ENCODE results near the gene SIGLEC9. TPM values are rescaled to one million over a fixed set of nuclear protein-coding genes. Genes with fewer than 3 reads are reported as not detected.
"Not testable (repeated sequence)": the region's sequence is repeated elsewhere in the genome, so short reads cannot be mapped to it uniquely, and the experiment has no call there.

The SIGLEC9 gene
- total RNA-seq, 1 donor from 2014 or later = not detected

DNA sequence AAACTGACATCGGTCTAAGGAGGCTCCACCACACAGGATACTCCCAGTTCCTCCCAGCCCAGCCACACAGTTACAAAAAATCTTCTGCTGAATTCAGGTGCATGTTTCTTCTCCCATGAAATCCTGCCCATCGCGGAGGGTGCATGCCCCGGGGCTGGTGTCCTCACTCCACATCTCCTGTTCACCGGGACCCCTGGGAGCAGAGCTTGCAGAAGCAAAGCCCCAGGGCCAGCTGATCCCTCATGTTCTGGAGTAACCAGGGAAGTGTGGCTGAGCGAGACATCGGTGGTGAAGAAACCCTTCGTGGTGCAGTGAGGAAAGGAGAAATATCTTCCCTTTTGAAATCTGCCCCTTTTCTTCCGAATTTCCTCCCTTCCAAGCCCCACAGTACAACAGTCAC lies 904 bp upstream of the SIGLEC9 start:
- DNase-seq (ENCODE audit: low read depth) = no peak

DNA sequence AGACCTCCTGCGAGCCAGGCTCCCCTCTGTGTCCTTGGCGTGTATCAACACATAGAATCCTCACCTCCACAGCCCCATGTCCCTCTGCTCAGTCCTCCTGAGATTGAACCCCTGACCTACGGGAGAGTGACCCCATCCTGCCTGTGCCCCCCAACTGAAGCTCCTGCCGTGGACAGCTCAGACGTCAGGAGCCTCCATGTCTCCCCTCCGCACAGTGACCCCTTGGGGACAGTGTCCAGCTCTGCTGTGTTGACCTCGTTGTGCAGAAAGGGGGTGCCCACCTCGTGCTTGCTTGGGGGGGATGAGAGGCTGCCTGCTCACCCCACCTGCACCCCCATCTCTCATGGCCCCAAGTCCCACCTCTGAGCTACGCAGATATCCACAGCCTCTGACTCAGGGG lies 490 bp upstream of the SIGLEC9 start:
- DNase-seq (ENCODE audit: low read depth) = no peak

DNA sequence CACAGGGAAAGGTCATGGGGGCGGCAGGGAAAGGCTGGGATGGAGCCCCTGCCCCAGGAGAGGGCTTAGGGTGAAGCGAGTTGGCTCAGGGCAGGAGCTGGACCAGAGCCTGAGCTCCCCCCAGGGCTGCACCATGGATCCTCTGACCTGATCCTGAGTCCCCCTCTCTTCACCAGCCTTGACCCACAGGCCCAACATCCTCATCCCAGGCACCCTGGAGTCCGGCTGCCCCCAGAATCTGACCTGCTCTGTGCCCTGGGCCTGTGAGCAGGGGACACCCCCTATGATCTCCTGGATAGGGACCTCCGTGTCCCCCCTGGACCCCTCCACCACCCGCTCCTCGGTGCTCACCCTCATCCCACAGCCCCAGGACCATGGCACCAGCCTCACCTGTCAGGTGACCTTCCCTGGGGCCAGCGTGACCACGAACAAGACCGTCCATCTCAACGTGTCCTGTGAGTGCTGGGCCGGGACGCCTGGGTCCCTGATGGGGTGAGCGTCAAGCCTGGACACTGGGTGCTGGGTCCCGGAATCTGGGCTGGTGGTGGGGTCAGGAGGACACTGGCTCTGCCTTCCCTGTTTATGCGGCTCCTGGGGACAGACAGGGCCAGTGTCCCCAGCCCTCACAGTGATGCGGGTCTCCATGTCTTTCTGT lies 842 bp downstream of the SIGLEC9 start:
- no peak for DNase-seq (ENCODE audit: low read depth)

DNA sequence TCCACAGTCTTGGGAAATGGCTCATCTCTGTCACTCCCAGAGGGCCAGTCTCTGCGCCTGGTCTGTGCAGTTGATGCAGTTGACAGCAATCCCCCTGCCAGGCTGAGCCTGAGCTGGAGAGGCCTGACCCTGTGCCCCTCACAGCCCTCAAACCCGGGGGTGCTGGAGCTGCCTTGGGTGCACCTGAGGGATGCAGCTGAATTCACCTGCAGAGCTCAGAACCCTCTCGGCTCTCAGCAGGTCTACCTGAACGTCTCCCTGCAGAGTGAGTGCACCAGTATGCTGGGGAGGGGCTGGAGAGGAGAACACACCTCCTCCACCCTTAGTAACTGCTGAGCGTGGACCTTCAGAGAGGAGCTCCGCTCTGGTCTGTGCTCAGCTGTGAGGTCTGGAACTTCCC lies 2.3 kb downstream of the SIGLEC9 start:
- no peak for DNase-seq (ENCODE audit: low read depth)

DNA sequence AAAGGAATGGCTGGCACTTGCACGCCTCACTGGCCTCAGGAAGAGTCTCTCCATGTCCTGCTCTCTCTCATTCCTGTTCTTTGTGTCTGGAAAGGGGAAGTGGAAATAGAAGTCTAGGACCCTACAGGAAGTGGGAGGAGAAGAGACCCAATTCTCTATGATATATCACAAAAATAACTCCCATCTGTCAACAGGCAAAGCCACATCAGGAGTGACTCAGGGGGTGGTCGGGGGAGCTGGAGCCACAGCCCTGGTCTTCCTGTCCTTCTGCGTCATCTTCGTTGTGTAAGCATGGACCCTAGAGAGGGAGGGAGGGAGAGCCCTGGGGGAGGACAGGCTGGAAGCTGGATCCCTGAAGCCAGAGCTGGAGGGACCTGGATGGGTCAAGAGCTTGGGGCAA lies 3.0 kb downstream of the SIGLEC9 start:
- DNase-seq (ENCODE audit: low read depth) = no peak

DNA sequence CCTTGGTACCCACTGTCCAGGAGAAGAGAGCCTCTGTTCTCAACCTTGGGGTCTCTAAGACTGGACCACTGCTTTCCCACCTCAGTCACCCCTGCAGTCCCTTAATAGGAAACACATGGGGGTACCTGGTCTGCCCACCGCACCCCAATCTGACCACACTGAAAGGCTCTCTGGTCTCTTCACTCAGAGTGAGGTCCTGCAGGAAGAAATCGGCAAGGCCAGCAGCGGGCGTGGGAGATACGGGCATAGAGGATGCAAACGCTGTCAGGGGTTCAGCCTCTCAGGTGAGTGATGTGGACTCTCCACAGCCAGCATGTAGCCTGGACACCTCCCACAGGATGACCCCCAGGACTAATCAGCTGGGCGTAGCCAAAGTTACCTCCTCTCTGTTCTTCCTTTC lies 3.5 kb downstream of the SIGLEC9 start:
- DNase-seq (ENCODE audit: low read depth) = no peak

DNA sequence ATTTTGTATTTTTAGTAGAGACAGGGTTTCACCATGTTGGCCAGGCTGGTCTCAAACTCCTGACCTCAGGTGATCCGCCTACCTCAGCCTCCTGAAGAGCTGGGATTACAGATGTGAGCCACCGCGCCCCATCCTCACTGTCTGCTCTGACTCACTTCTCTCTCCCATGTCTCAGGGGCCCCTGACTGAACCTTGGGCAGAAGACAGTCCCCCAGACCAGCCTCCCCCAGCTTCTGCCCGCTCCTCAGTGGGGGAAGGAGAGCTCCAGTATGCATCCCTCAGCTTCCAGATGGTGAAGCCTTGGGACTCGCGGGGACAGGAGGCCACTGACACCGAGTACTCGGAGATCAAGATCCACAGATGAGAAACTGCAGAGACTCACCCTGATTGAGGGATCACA lies 5.0 kb downstream of the SIGLEC9 start:
- no peak for DNase-seq (ENCODE audit: low read depth)

DNA sequence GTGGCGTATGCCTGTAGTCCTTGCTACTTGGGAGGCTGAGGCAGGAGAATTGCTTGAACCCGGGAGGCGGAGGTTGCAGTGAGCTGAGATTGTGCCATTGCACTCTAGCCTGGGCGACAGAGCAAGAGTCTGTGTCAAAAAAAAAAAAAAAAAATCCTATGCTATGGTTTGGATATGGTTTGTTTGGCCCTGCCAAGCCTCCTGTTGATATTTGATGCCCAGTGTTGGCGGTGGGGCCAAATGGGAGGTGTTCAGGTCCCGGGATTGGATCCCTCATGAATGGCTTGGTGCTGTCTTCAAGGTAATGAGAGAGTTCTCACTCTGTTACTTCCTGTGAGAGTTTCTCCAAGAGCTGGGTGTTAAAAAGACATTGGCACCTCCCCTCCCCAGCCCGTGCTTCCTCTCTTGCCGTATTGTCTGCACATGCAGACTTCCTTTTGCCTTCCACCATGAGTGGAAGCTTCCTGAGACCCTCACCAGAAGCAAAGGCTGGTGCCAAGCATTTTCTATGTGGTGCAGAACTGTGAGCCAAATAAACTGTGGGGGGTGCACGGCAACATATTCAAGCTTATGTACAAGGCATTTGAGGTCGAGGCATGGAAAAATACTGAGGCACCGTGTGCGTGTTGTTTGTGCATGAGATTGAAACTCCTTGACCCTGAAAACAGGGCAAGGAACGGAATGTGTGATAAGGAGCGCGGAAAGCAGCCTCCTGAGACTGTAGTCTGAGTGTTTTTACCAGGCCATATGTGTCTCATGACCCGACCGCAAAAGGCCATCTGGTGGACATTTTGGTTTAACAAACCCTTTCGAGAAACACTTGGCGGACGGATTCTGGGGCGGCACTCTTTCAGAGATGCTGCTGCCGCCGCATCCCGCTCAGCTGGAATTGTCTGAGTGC lies 7.3 kb downstream of the SIGLEC9 start:
- DNase-seq (ENCODE audit: low read depth) = no peak

DNA sequence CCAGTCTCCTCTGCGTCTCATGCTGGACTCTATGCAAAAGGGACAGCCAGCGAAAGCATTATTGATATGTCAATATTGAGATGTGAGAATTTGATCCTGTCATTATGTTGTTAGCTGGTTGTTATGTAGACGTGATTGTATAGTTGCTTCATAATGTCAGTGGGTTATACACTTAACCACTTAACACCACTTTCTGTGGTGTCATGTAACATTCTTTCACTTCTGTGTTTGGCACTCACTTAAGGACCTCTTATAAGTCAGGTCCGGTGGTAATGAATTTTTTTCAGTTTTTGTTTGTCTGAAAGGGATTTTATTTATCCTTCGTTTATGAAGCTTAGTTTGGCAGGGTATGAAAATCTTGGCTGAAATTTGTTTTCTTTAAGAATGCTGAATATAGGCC lies 10.3 kb downstream of the SIGLEC9 start:
- DNase-seq (ENCODE audit: low read depth) = no peak

DNA sequence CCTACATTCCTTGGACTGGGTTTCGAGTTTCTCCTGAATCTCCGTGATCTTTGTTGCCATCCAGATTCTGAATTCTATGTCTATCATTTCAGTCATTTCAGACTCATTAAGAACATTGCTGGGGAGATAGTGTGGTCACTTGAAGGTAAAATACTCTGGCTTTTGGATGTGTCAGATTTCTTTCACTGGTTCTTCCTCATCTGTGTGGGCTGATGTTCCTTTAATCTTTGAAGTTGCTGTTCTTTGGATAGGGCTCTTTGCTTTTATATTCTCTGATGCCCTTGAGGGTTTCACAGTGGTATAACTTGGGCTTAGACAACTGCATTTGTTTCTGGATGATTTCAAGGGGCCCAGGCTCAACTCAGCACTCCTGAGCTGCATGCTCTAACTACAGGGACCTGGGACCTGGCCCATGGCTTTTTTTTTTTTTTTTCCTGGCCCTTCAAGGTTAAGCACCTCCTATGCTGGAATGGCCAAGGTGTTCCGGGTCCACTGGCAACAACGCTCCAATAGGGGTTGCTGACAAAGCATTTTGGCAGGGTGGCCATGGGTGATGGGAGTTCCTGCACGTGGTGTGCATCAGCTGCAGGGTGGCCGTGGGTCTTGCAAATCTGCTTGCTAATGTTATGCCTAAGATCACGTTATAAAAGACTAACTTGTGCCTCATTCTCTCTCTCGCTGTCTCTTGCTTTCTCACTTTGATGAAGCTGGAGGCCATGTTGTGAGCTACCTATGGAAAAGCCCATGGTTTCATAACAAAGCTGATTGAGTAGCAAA lies 11.5 kb downstream of the SIGLEC9 start:
- no peak for DNase-seq (ENCODE audit: low read depth)

DNA sequence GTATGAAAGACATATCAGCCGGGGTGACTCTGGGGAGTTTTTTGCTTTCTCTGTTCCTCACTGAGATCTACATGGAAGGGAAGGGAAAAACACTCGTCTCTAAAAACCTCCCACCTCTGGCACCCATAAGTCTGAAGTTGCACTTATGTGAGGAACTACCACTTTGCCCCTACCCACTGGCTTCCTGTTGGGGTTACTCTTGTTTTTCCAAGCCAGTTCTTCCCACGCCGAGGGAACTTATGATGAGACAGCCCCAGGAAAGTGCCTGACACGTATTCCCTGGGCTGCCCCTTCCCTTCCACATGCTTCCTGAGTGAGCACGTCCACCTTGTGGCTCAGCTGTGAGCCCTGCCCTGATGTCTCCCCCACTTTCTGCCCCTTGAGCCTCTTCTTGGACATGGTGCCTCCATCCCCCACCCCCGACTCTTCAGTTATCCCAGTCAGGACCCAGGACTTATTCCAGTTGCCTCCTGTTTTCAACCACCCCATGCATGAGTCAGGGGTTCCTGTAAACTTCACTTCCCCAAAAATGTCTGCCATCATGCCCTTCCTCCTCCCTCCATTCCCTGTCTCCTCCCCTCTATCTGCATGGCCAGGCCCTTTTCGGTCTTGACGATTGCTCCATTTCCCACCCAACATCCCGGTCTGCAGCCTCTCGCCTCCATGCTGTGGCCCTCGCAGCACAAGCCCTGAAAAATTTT lies 12.3 kb downstream of the SIGLEC9 start:
- DNase-seq (ENCODE audit: low read depth) = no peak

DNA sequence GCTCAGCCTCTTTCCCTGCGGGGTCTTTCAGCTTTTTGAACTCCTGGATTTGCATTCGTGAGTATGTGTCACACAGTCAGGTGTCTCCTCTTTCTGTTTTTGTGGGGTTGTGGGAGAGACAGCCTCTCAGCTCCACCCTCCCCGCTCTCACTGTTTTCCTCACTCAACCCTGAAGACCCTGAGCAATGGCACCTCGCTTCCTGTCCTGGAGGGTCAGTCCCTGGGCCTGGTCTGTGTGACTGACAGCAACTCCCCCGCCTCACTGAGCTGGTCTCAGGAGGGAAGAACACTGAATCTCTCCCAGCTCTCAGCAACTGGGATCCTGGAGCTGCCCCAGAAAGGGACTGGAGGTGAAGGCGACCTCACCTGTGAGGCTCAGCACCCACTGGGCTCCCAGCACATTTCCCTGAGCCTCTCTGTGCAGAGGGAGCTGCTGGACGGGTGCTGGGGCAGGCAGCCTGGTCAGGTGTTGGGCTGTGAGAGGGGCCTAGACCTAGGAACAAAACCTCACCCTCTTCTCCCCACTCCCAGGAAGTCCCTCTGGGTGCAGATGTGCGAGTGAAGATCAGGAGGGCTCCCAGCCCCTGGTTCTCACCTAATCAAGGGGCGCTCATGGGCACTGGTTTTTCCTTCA lies 13.2 kb downstream of the SIGLEC9 start:
- DNase-seq (ENCODE audit: low read depth) = no peak

DNA sequence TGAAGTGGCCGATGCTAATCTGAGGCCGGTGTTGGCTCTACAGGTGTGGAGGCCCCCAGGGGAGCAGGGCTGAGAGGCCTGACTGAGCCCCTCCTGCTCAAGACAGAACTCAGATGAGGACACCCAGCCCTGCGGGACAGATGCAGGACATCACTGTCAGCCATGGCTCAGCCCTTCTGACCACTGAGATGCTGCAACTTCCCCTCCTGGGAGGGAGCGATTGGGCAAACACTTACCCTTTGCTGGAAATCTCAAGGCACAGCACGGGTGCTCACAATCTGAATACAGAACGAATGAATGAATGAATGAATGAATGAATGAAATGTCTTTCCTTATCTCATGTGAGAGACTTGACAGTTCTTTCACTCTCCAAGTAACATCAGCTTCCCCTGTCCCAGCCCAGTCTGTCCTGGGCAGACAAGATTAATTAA lies 13.9 kb downstream of the SIGLEC9 start:
- DNase-seq (ENCODE audit: low read depth) = no peak

DNA sequence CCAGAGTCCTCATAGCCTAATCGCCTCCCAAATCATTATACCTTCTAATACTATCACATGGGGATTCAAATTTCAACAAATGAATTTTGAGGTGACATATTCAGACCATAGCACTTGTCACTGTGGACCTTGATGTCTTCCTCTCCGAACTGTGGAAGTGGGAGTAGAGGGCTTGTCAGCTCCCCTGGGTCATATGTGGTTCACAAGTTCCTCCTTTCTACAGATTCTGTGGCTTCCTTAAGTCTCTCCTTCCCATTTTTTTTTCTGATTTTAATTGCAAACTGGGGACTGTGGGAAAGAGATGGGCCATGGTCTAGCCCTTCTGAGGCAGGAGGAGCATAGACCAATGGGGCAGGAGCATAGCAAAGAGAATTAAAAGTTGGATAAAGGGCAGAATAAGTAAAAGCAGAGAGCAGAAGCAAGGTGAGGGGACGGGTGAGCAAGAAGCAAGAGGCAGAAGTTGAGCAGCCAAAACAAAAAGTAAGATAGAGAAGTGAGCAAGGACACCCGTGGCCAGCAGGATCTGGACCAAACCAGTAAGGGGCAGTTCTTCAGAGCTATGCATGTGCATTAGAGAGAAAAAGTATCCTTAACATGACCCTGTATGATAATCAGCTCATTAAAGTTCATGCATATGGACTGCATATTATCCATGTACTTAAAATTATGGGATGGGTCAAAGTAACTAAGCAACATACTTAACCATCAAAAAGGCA lies 14.8 kb downstream of the SIGLEC9 start:
- DNase-seq (ENCODE audit: low read depth) = no peak

DNA sequence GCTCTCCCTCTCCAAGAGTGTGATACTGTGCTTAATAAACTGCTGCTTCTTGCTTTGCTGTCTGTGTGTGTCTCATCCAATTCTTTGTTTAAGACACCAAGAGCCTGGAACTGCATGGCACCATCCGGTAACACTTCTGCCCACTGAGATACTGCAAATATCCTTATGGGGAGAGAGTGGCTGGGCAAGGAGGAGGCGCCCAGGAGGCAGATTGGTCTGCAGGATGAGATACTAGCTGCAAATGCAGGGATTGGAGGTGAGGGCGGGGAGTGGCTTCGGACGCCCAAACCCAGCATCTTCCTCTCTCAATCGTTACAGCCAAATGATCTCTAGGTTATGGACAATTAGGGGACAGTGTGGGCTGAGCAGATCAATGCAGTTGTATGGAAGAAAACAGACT lies 15.7 kb downstream of the SIGLEC9 start:
- DNase-seq (ENCODE audit: low read depth) = no peak

DNA sequence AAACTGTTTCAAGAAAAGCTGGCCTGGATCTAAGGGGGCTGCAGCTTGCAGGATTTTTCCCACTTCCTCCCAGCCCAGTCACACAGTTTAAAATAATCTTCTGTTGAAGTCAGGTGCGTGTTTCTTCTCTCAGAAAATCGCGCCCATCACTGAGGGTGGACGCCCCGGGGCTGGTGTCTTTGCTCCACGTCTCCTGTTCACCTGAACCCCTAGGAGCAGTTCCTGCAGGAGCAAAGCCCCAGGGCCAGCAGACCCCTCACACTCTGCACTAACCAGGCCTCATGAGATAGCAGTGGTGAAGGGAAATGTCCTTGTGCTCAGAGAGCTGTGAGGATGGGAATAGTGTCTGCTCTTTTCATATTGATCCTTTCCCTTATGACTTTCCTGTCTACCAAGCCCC lies 16.5 kb downstream of the SIGLEC9 start:
- DNase-seq (ENCODE audit: low read depth) = no peak

DNA sequence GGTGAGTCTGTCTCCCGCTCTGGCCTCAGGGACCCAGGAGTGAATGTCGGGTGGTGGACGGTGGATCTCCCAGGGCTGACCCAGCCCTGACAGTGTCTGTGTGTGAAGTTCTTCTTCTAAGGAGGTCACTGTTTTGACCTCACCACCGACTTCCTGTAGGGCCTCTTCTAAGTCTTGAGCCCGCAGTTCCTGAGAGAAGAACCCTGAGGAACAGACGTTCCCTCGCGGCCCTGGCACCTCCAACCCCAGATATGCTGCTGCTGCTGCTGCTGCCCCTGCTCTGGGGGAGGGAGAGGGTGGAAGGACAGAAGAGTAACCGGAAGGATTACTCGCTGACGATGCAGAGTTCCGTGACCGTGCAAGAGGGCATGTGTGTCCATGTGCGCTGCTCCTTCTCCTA lies 17.4 kb downstream of the SIGLEC9 start, which contains the start of gene SIGLEC7:
Gene SIGLEC7, plus strand, starts transcription at position 183 of the 400 bp plus-strand sequence. Its CDS starts 69 bp downstream, at position 252.
- DNase-seq (ENCODE audit: low read depth) = no peak

DNA sequence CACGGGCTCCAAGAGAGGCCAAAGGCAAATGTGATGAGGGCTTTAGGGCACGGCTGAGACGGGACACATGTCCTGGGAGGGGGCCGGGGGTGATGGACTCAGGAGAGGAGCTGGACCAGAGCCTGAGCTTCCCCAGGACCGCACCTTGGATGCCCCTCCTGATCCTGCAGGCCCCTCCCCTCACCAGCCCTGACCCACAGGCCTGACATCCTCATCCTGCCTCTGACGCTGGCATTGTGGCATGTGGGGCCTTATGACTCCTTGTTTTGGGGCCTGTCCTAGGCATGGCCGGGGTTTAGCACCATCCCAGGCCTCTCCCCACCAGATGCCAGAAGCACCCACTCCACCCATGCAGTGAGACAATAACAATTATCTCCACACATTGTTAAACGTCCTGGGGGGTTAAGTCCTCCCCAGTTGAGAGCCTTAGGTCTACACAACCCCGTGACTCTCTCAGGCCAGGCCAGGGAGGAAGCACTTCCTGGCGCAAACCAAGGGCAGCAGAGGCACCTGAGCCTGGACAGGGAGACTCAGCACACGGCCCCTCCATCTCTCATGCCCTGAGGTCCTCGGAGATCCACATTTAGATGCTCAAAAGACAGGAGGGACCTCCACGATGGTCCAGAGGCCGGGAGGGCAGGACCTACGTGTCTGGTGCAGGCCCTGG lies 18.2 kb downstream of the SIGLEC9 start:
- DNase-seq (ENCODE audit: low read depth) = not testable (repeated sequence)

DNA sequence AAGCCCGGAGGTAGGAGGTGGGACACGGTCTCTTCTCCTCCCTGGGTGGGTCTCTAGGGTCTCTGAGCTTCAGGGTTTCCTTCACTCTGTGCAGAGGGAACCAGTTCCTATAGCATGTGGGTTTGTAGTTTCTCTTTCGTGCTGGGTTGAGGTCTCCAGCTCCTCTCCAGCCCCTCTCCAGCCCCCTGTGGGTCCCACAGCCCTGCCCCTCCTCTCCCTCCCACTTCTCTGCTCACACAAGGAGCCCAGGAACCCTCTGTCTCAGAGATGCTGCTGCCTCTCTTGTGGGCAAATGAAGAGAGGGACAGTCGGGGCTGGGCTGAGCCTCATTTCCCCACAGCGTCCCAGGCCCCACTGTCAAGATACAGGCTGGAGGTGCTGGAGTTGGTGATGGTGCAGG lies 18.8 kb downstream of the SIGLEC9 start:
- no peak for DNase-seq (ENCODE audit: low read depth)

DNA sequence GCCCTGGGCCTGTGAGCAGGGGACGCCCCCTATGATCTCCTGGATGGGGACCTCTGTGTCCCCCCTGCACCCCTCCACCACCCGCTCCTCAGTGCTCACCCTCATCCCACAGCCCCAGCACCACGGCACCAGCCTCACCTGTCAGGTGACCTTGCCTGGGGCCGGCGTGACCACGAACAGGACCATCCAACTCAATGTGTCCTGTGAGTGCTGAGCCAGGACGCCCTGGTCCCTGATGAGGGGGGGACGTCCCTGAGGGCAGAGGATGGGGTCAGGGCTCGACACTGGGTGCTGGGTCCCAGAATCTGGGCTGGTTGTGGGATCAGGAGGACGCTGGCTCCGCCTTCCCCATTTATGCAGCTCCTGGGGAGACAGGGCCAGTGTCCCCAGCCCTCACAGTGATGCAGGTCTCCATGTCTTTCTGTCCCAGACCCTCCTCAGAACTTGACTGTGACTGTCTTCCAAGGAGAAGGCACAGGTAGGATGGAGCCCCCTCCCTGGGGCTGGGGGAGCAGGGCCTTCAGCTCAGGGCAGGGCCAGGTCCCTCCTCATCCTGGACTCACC lies 19.9 kb downstream of the SIGLEC9 start:
- no peak for DNase-seq (ENCODE audit: low read depth)
